AG04449 (cell line): ENCODE data around the gene RNF169.

Experiments used
- CTCF ChIA-PET: fragments of 350-600 bp; formaldehyde crosslinking; extraction: SDS; loops from one replicate; lab custom pipeline; 2021; ENCODE audit warnings: antibody characterized with exemption; lab: Yijun Ruan, JAX
- POLR2A ChIA-PET: fragments of 400-600, 350-600 bp; formaldehyde crosslinking; extraction: SDS; loops from one replicate; lab custom pipeline; 2020; ENCODE audit warnings: antibody characterized with exemption, inconsistent platforms; lab: Yijun Ruan, JAX
- DNase-seq: peaks from one replicate; pipeline ENCODE4 v3.0.0-alpha.2; 2010; ENCODE audit warnings: low read depth, low spot score
- H3K4me3 ChIP-seq: 2 replicates; pipeline ENCODE4 v1.5.1; 2011; ENCODE audit warnings: low read depth, mild to moderate bottlenecking, control low read depth, low read length
- TF ChIP-seq, protein P1 (sequence below): IDR thresholded peaks from one replicate; pipeline ENCODE4 v1.5.1; 2011; ENCODE audit warnings: mild to moderate bottlenecking, moderate library complexity, low read length, control low read depth, inconsistent platforms; ENCODE audit not compliant: insufficient read depth; ENCODE audit errors: missing control alignments

Gene RNF169

GRCh38 chr11:74717221-74717969 is 31.3 kb upstream of the RNF169 start:
- H3K4me3 ChIP-seq = no peak overlapping the region
- TF ChIP-seq, protein P1, sequence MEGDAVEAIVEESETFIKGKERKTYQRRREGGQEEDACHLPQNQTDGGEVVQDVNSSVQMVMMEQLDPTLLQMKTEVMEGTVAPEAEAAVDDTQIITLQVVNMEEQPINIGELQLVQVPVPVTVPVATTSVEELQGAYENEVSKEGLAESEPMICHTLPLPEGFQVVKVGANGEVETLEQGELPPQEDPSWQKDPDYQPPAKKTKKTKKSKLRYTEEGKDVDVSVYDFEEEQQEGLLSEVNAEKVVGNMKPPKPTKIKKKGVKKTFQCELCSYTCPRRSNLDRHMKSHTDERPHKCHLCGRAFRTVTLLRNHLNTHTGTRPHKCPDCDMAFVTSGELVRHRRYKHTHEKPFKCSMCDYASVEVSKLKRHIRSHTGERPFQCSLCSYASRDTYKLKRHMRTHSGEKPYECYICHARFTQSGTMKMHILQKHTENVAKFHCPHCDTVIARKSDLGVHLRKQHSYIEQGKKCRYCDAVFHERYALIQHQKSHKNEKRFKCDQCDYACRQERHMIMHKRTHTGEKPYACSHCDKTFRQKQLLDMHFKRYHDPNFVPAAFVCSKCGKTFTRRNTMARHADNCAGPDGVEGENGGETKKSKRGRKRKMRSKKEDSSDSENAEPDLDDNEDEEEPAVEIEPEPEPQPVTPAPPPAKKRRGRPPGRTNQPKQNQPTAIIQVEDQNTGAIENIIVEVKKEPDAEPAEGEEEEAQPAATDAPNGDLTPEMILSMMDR = no peak
- ChIA-PET POLR2A (no interaction called here), CTCF (interaction anchor here (3.9 to 4.5 kb wide), 2 partner anchors 9 to 15 kb away, joined by 31 to 38 read pairs; no protein-coding TSS in a partner anchor)
- no peak for DNase-seq

GRCh38 chr11:74719011-74719410 is 29.6 kb upstream of the RNF169 start:
- no peak overlapping the region for H3K4me3 ChIP-seq
- TF ChIP-seq, protein P1 = no peak
- no peak for DNase-seq
- ChIA-PET CTCF (interaction anchor here (12.6 kb wide), 1 partner anchor 16 kb away, joined by 305 read pairs; no protein-coding TSS in a partner anchor), POLR2A (no interaction called here)

GRCh38 chr11:74720596-74721478 is 27.8 kb upstream of the RNF169 start:
- no peak overlapping the region for H3K4me3 ChIP-seq

GRCh38 chr11:74721479-74721835 is 27.2 kb upstream of the RNF169 start:
- TF ChIP-seq, protein P1 = no peak
- H3K4me3 ChIP-seq = no peak overlapping the region
- ChIA-PET POLR2A (no interaction called here), CTCF (interaction anchor here (1.2 to 12.6 kb wide), 5 partner anchors 8 to 107 kb away, joined by 3 to 305 read pairs (median 10); no protein-coding TSS in a partner anchor)
- DNase-seq = no peak

More at GRCh38 chr11:74720596-74721478, 27.8 kb upstream of the RNF169 start:
- DNase-seq = no peak
- ChIA-PET CTCF (interaction anchor here (0.6 to 12.6 kb wide), 11 partner anchors 8 to 268 kb away, joined by 3 to 305 read pairs (median 4); no protein-coding TSS in a partner anchor), POLR2A (no interaction called here)
- TF ChIP-seq, protein P1 = no peak

GRCh38 chr11:74723511-74723910 is 25.1 kb upstream of the RNF169 start:
- TF ChIP-seq, protein P1 = no peak
- DNase-seq = no peak
- ChIA-PET CTCF (interaction anchor here (0.9 to 12.6 kb wide), 11 partner anchors 9 to 271 kb away, joined by 3 to 305 read pairs (median 16); no protein-coding TSS in a partner anchor), POLR2A (no interaction called here)
- H3K4me3 ChIP-seq = no peak overlapping the region

GRCh38 chr11:74725701-74726100 is 22.9 kb upstream of the RNF169 start:
- CTCF ChIA-PET = interaction anchor here (0.8 to 12.6 kb wide), 36 partner anchors 9 to 282 kb away, joined by 3 to 305 read pairs (median 8); partner anchors contain the start of gene POLD3
- no peak overlapping the region for H3K4me3 ChIP-seq
- TF ChIP-seq, protein P1 = no peak
- DNase-seq = no peak
- POLR2A ChIA-PET = no interaction called here
